ENCODE results near the gene LTBP2.

DNA sequence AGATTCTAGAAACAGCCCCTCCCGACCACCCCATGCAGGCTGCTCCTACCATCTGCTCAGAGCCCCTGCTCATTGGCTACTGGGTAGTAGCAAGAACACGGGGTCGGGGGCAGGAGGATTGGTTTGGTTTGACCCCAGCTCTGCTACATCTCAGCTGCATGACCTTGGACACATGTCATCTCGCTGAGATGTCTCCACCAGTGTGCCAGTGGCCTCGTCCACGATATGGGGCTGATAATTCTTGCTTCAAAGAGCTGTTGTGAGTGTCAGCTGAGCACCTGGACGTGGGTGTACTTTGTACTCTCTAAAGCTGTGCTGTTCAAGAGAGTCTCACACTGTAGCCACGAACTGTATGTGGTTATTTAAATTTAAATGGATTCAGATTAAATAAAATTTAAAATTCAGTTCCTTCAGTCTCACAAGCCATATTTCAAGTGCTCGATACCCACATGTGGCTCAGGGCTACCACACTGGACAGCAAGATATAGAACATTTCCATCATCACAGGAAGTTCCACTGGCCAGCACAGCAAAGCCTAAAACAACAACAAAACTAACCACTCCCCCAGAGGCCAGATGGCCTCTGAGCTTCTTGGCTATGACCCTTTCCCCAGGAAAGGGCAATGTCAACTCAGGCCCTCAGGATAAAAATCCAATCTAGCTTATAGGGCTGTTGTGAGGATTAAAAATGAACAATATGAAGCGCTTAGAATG is 18.6 kb downstream of the LTBP2 start:
- TF ChIP-seq EZH2 (IDR thresholded peaks at IDR 0.05; ENCODE audit: borderline replicate concordance) (no peak), EZH2phosphoT487 (IDR thresholded peaks at IDR 0.05; ENCODE audit: low read depth, severe bottlenecking, unreplicated experiment) (no peak)
- TF ChIP-seq, protein P1, sequence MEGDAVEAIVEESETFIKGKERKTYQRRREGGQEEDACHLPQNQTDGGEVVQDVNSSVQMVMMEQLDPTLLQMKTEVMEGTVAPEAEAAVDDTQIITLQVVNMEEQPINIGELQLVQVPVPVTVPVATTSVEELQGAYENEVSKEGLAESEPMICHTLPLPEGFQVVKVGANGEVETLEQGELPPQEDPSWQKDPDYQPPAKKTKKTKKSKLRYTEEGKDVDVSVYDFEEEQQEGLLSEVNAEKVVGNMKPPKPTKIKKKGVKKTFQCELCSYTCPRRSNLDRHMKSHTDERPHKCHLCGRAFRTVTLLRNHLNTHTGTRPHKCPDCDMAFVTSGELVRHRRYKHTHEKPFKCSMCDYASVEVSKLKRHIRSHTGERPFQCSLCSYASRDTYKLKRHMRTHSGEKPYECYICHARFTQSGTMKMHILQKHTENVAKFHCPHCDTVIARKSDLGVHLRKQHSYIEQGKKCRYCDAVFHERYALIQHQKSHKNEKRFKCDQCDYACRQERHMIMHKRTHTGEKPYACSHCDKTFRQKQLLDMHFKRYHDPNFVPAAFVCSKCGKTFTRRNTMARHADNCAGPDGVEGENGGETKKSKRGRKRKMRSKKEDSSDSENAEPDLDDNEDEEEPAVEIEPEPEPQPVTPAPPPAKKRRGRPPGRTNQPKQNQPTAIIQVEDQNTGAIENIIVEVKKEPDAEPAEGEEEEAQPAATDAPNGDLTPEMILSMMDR (IDR thresholded peaks at IDR 0.05; ENCODE audit: poor library complexity): no peak

All from hepatocyte (in vitro differentiated cells).